Right lobe of liver (tissue), 6 donors: ENCODE results near the gene DCTN2. TPM values are rescaled to one million over a fixed set of nuclear protein-coding genes. Genes with fewer than 3 reads are reported as not detected.

Experiments used
- ATAC-seq, 4 donors: fragments of 200-7000 bp; cut with Tn5 transposase; one replicate each; pipeline ENCODE4 v1.9.1; 2020; ENCODE audit warnings: mild to moderate bottlenecking in 4 of 4, moderate library complexity in 4 of 4
- DNase-seq, 3 donors: peaks; one replicate each; pipeline ENCODE4 v3.0.0-alpha.2; 2020
- H3K27ac ChIP-seq, 3 donors: fragments of 200-600 bp; one replicate each; pipeline ENCODE4 v1.8.0; 2022
- H3K27me3 ChIP-seq, 2 donors: fragments of 200-600 bp; one replicate each; pipeline ENCODE4 v1.8.0; 2022
- H3K36me3 ChIP-seq, 4 donors: fragments of 200-600 bp; sonication (generic) in 1 of 4; one replicate each; pipeline versions ENCODE4 v1.5.1 to v1.8.0; 2017 to 2022; ENCODE audit warnings: control low read depth in 1 of 4
- H3K4me1 ChIP-seq, 4 donors: fragments of 200-600 bp; sonication (generic) in 1 of 4; one replicate each; pipeline versions ENCODE4 v1.5.1 to v1.8.0; 2017 to 2022; ENCODE audit warnings: control low read depth in 1 of 4
- H3K4me3 ChIP-seq, 3 donors: fragments of 200-600 bp; one replicate each; pipeline ENCODE4 v1.8.0; 2022
- H3K9me3 ChIP-seq, 4 donors: fragments of 200-600 bp; sonication (generic) in 1 of 4; one replicate each; pipeline versions ENCODE4 v1.5.1 to v1.8.0; 2017 to 2022; ENCODE audit warnings: control low read depth in 1 of 4
- CTCF ChIP-seq, 4 donors: fragments of 200-600 bp in 3 of 4; fragments of 450-650 bp in 1 of 4; IDR thresholded peaks; one replicate each; pipeline versions ENCODE4 v1.5.1 to v1.8.0; 2016 to 2022; ENCODE audit warnings: antibody characterized with exemption in 4 of 4, mild to moderate bottlenecking in 2 of 4
- POLR2A ChIP-seq: fragments of 450-650 bp; IDR thresholded peaks from one replicate; pipeline ENCODE4 v1.6.1; 2017; ENCODE audit warnings: antibody characterized with exemption, mild to moderate bottlenecking
- WGBS: methylation state at CpG from one replicate; pipeline ENCODE4 v1.1.6; 2018; ENCODE audit warnings: low coverage, low lambda C conversion rate; ENCODE audit not compliant: insufficient coverage; ENCODE audit errors: missing lambda C conversion rate; 5-methylcytosine and 5-hydroxymethylcytosine counted together
- intact Hi-C, 2 donors: fragments of 100-400 bp; cut with DNase I; formaldehyde crosslinking; loops; one replicate each; pipeline versions ENCODE4 v1.11.2 to v1.14.1; 2022
- total RNA-seq, 6 experiments: library from RNA; depleted of rRNA in 2 of 6; stranded (reverse); fragments of >200 nt in 2 of 6; fragmentation: NEBNext Ultra II Directional in 3 of 6; extraction: Animal tissue kit (Norgen Biotek cat#: 25700) in 3 of 6; gene quantifications; one replicate each; pipeline versions ENCODE4 v1.1.0 to v1.2.4, GENCODE V29; 2016 to 2023
- donor health status: DM: no; HTN: yes; CAD: no.
- donor health status: DM: no; HTN: no; CAD: no.
- donor health status: DM: no; HTN: no; CAD: no.
- donor health status: DM: no; HTN: yes; CAD: no.
- donor health status: DM: no; HTN: yes; CAD: no.

DCTN2 gene
- total RNA-seq, 6 experiments from 2014 or later: 28.4 to 80.0 (median 36.0) TPM

DNA sequence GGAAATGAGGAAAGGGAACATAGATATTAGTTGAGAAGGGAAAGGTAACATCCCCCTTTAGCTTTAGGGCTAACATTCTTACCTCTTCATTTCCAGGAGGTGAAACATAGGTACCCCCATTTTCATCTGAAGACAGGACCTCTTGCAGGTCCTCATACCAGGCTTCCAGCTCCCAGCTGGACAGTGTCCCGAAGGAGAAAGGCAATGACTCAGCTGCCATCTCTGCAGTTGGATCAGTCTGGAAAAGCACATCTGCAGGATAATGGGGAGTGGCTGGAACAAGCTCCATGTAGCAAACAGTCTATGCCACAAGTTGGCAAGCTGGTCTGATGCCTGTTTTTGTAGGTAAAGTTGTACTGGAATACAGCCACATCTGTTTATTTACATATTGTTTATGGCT is 29.8 kb downstream of the DCTN2 start:
- DNase-seq (no peak), ATAC-seq (no peak)
- intact Hi-C loops: no loop called here
- WGBS: 55% methylated on average over 1 of the region's 1 CpG
- no peak for TF ChIP-seq CTCF (IDR thresholded peaks at IDR 0.05)
- no peak for TF ChIP-seq POLR2A
- H3K27ac ChIP-seq: no peak overlapping the region
- H3K27me3 ChIP-seq: no peaks in the 10 kb centered on the region
- peaks cover 0 to 30% (median 5%) of the 10 kb centered on the region in 4 donors for H3K4me1 ChIP-seq
- H3K4me3 ChIP-seq: no peak overlapping the region
- peaks cover 15 to 55% (median 32%) of the 10 kb centered on the region in 4 donors for H3K36me3 ChIP-seq
- H3K9me3 ChIP-seq: no peaks in the 10 kb centered on the region

GRCh38 chr12:57516617-57517153 is 30.3 kb downstream of the DCTN2 start:
- 71% methylated on average over 7 of the region's 11 CpGs for WGBS
- H3K4me3 ChIP-seq: no peak overlapping the region
- H3K36me3 ChIP-seq: peaks cover 18 to 60% (median 34%) of the 10 kb centered on the region in 4 donors
- peak overlapping the region in 1 of 3 donors; percentile 12 for H3K27ac ChIP-seq
- TF ChIP-seq CTCF (IDR thresholded peaks at IDR 0.05) (no peak), POLR2A (no peak)
- intact Hi-C loops: no loop called here
- ATAC-seq: no peak
- no peaks in the 10 kb centered on the region for H3K27me3 ChIP-seq
- DNase-seq: no peak
- peaks cover 0 to 25% (median 4%) of the 10 kb centered on the region in 4 donors for H3K4me1 ChIP-seq
- no peaks in the 10 kb centered on the region for H3K9me3 ChIP-seq

DNA sequence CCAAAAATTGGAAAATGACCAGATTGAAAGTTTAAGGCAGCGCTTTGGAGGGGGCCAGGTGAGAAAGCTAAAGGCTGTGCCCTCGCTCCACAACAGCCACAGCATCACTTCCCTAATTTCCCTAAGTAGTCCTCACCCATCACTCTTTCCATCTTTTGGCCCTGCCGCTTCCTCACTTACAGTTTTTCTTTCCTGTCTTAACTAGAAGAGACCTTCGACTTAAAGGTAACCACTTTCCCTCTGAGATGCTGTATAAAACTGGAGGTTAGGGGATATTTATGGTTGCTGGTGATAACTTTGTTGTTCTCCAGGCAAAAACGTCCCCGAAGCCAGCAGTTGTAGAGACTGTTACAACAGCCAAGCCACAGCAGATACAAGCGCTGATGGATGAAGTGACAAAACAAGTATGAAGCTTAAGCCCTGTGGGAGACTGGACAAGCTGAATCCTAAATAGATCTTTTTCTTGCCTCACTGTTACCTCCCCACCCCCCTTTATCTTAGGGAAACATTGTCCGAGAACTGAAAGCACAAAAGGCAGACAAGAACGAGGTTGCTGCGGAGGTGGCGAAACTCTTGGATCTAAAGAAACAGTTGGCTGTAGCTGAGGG is 31.0 kb downstream of the DCTN2 start:
- TF ChIP-seq POLR2A (no peak), CTCF (IDR thresholded peaks at IDR 0.05) (no peak)
- Histone ChIP-seq H3K4me3 (no peak overlapping the region), H3K36me3 (peaks cover 18 to 62% (median 36%) of the 10 kb centered on the region in 4 donors), H3K9me3 (no peaks in the 10 kb centered on the region), H3K27me3 (no peaks in the 10 kb centered on the region), H3K27ac (no peak overlapping the region), H3K4me1 (peaks cover 0 to 18% (median under 1%) of the 10 kb centered on the region in 4 donors)
- 76% methylated on average over 11 of the region's 11 CpGs for WGBS
- no peak for ATAC-seq
- intact Hi-C loops: no loop called here
- DNase-seq: no peak

DNA sequence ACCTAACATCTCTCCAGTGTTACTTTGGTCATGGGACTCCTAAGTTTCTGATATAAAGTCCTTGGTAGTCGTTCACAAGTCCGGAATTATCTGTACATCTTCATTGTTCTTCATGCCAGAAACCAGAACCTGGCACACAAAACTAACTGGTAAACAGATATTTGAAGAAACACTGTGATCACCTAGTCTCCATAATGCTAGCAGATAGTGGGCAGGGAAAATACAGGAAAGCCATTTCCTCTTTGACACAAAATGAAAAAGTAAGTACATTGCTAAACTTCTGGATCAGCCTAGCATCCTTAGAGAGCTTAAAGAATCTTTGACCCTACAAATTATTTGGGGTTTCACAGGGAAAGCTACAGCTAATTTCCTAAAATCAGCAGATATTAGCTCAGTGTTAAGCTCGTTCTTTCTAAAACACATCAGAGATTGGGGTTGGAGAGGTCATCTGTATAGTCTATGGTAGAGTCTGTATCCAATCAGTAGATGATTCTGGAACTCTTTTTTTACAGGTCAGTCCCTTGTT is 31.5 kb downstream of the DCTN2 start:
- peaks cover 18 to 62% (median 36%) of the 10 kb centered on the region in 4 donors for H3K36me3 ChIP-seq
- ATAC-seq (no peak), DNase-seq (no peak)
- no peaks in the 10 kb centered on the region for H3K27me3 ChIP-seq
- TF ChIP-seq POLR2A: no peak
- no peak for TF ChIP-seq CTCF (IDR thresholded peaks at IDR 0.05)
- H3K27ac ChIP-seq: no peak overlapping the region
- no peaks in the 10 kb centered on the region for H3K9me3 ChIP-seq
- intact Hi-C loops: no loop called here
- 54% methylated on average over 3 of the region's 3 CpGs for WGBS
- no peak overlapping the region for H3K4me3 ChIP-seq
- H3K4me1 ChIP-seq: peaks cover 0 to 16% (median 0%) of the 10 kb centered on the region in 4 donors
